HL-60 (cell line): ENCODE results near the gene NEDD4L.

Source experiments
- DNase-seq, 2 experiments: peaks; one replicate each; pipeline ENCODE4 v3.0.0-alpha.2; 2010 to 2020; ENCODE audit warnings: low read depth in 1 of 2, low spot score in 1 of 2
- H3K27ac ChIP-seq: fragments of 250-450 bp; sonication (Bioruptor Pico); replicated peaks from 2 replicates; pipeline ENCODE4 v1.5.1; 2020; ENCODE audit warnings: mild to moderate bottlenecking, moderate library complexity
- H3K27me3 ChIP-seq: fragments of 250-450 bp; sonication (Bioruptor Pico); 2 replicates; pipeline ENCODE4 v1.5.1; 2021; ENCODE audit warnings: mild to moderate bottlenecking, moderate library complexity; ENCODE audit not compliant: insufficient read depth, poor library complexity, severe bottlenecking
- H3K4me3 ChIP-seq: replicated peaks from 2 replicates; pipeline ENCODE4 v1.5.1; 2011; ENCODE audit warnings: mild to moderate bottlenecking, control low read depth, low read length; ENCODE audit not compliant: insufficient read depth
- CTCF ChIP-seq: IDR thresholded peaks from one replicate; pipeline ENCODE4 v1.5.1; 2011; ENCODE audit warnings: low read length, control low read depth, inconsistent platforms; ENCODE audit not compliant: insufficient read depth
- GABPA ChIP-seq: IDR thresholded peaks from 2 replicates; pipeline ENCODE4 v1.6.1; 2012; ENCODE audit warnings: low read depth
- POLR2AphosphoS5 ChIP-seq: IDR thresholded peaks from 2 replicates; pipeline ENCODE4 v1.6.1; 2012; ENCODE audit warnings: low read depth
- REST ChIP-seq: IDR thresholded peaks from 2 replicates; pipeline ENCODE4 v1.6.1; 2012; ENCODE audit warnings: low read depth; ENCODE audit not compliant: insufficient replicate concordance
- SPI1 ChIP-seq: IDR thresholded peaks from 2 replicates; pipeline ENCODE4 v1.6.1; 2012; ENCODE audit warnings: low read depth, mild to moderate bottlenecking, borderline replicate concordance

NEDD4L gene

GRCh38 chr18:58258692-58259342 is 214.8 kb downstream of the NEDD4L start:
- no peak overlapping the region for H3K27ac ChIP-seq
- peaks cover 2% of the 10 kb centered on the region for H3K27me3 ChIP-seq
- no peak overlapping the region for H3K4me3 ChIP-seq
- TF ChIP-seq REST, result no peak
- TF ChIP-seq POLR2AphosphoS5, result no peak
- TF ChIP-seq SPI1, result no peak
- DNase-seq, result no peak

GRCh38 chr18:58263055-58263957 is 219.3 kb downstream of the NEDD4L start:
- H3K4me3 ChIP-seq, result no peak overlapping the region
- TF ChIP-seq GABPA (no peak), REST (no peak), SPI1 (no peak), CTCF (no peak), POLR2AphosphoS5 (no peak)
- DNase-seq, result no peak

GRCh38 chr18:58264075-58264474 is 220.0 kb downstream of the NEDD4L start:
- DNase-seq, result no peak
- Histone ChIP-seq H3K27ac (no peak overlapping the region), H3K27me3 (peaks cover 13% of the 10 kb centered on the region), H3K4me3 (no peak overlapping the region)
- TF ChIP-seq REST (no peak), CTCF (no peak), POLR2AphosphoS5 (no peak), SPI1 (no peak), GABPA (no peak)

More at GRCh38 chr18:58263055-58263957, 219.3 kb downstream of the NEDD4L start:
- peaks cover 11% of the 10 kb centered on the region for H3K27me3 ChIP-seq
- no peak overlapping the region for H3K27ac ChIP-seq
